HepG2 (cell line): Measurements from ENCODE around the gene RBM8A. TPM values are rescaled to one million over a fixed set of nuclear protein-coding genes. Genes with fewer than 3 reads are reported as not detected.

Source experiments
- ATAC-seq: fragments of 200-7000 bp; cut with Tn5 transposase; 3 replicates; pipeline ENCODE4 v1.9.1; 2020; ENCODE audit warnings: mild to moderate bottlenecking, moderate library complexity
- BruUV-seq: library from RNA; stranded (reverse); fragments of 400-500 nt; replicated peaks from 2 replicates; lab custom pipeline; 2021; lab: Mats Ljungman, UMichigan
- CTCF ChIA-PET: fragments of 300-600 bp; formaldehyde crosslinking; extraction: SDS; loops from one replicate; lab custom pipeline; 2021; ENCODE audit warnings: low total read pairs, inconsistent platforms, low intra/inter-chr PET ratio; lab: Yijun Ruan, JAX
- POLR2A ChIA-PET: fragments of 350-600 bp; sonication (Branson Sonifier 250); formaldehyde crosslinking; loops from one replicate; lab custom pipeline; 2020; ENCODE audit warnings: antibody characterized with exemption, inconsistent platforms; lab: Yijun Ruan, JAX
- DNase-seq: peaks from one replicate; pipeline ENCODE4 v3.0.0-alpha.2; 2015; ENCODE audit warnings: low spot score
- FAIRE-seq: peaks from 3 replicates; lab custom pipeline; 2011; peaks lifted over from hg19 to GRCh38; lab: Jason Lieb, UNC
- H2AFZ ChIP-seq: one replicate; pipeline ENCODE4 v1.6.1; 2011; ENCODE audit warnings: low read length, inconsistent platforms
- H3K27ac ChIP-seq: fragments of 300-600 bp; 3 replicates; pipeline ENCODE4 v1.8.0; 2011; ENCODE audit warnings: mixed run types, mild to moderate bottlenecking, mixed read lengths, low read length, inconsistent platforms; ENCODE audit not compliant: insufficient read depth; ENCODE audit errors: extremely low read length
- H3K27me3 ChIP-seq, 2 experiments: fragments of 200-600 bp in 1 of 2; 2 replicates in 1 of 2; 3 replicates in 1 of 2; pipeline versions ENCODE4 v1.6.0 to v1.8.0; 2011; ENCODE audit warnings: low read length in 2 of 2, mild to moderate bottlenecking in 2 of 2, moderate library complexity in 2 of 2, inconsistent platforms in 1 of 2; ENCODE audit not compliant: insufficient read depth in 2 of 2, control insufficient read depth in 1 of 2
- H3K36me3 ChIP-seq, 2 experiments: fragments of 200-600 bp in 1 of 2; replicated peaks in 1 of 2; 2 replicates in 1 of 2; 3 replicates in 1 of 2; pipeline versions ENCODE4 v1.5.1 to v1.8.0; 2011; ENCODE audit warnings: low read length in 2 of 2, inconsistent platforms in 1 of 2; ENCODE audit not compliant: insufficient read depth in 2 of 2, control insufficient read depth in 1 of 2
- H3K4me1 ChIP-seq: 2 replicates; pipeline ENCODE4 v1.5.1; 2012; ENCODE audit warnings: low read length, inconsistent platforms; ENCODE audit not compliant: insufficient read depth
- H3K4me2 ChIP-seq: 2 replicates; pipeline ENCODE4 v1.6.0; 2011; ENCODE audit warnings: low read depth, low read length, inconsistent platforms
- H3K4me3 ChIP-seq, 3 experiments: fragments of 200-600 bp in 1 of 3; sonication (generic), shearing (Covaris generic) in 1 of 3; replicated peaks in 1 of 3; 2 replicates each; pipeline ENCODE4 v1.5.1; 2011 to 2016; ENCODE audit warnings: low read length in 3 of 3, inconsistent platforms in 2 of 3, low read depth in 2 of 3, mild to moderate bottlenecking in 2 of 3, control low read depth in 1 of 3, mixed read lengths in 1 of 3; ENCODE audit not compliant: insufficient read depth in 1 of 3
- H3K79me2 ChIP-seq: one replicate; pipeline ENCODE4 v1.6.1; 2011; ENCODE audit warnings: low read length, inconsistent platforms; ENCODE audit not compliant: insufficient read depth
- H3K9ac ChIP-seq: 2 replicates; pipeline ENCODE4 v1.6.0; 2011; ENCODE audit warnings: mild to moderate bottlenecking, low read depth, low read length, inconsistent platforms; ENCODE audit not compliant: insufficient read depth
- H3K9me3 ChIP-seq: 2 replicates; pipeline ENCODE4 v1.5.1; 2012; ENCODE audit warnings: mild to moderate bottlenecking, low read length
- H4K20me1 ChIP-seq: 2 replicates; pipeline ENCODE4 v1.6.0; 2011; ENCODE audit warnings: inconsistent platforms, mild to moderate bottlenecking, low read length, moderate library complexity; ENCODE audit not compliant: insufficient read depth
- CEBPG ChIP-seq: IDR thresholded peaks from 2 replicates; pipeline ENCODE4 v1.6.1; 2016
- E2F1 ChIP-seq: sonication (generic); formaldehyde crosslinking; IDR thresholded peaks from 2 replicates; pipeline ENCODE4 v1.5.0; 2020; ENCODE audit warnings: missing genetic modification reagents
- EP300 ChIP-seq, 3 experiments: sonication (generic) in 1 of 3; formaldehyde crosslinking in 1 of 3; IDR thresholded peaks; 2 replicates each; pipeline versions ENCODE4 v1.5.1 to v1.6.1; 2011 to 2020; ENCODE audit warnings: low read depth in 2 of 3, low read length in 2 of 3, borderline replicate concordance in 1 of 3, improper control_type of control experiment in 1 of 3, mild to moderate bottlenecking in 1 of 3, missing genetic modification reagents in 1 of 3, moderate library complexity in 1 of 3
- HDAC1 ChIP-seq: sonication (generic); formaldehyde crosslinking; IDR thresholded peaks from 2 replicates; pipeline ENCODE4 v1.5.1; 2020; ENCODE audit warnings: mild to moderate bottlenecking, missing genetic modification reagents
- NRL ChIP-seq: sonication (generic); formaldehyde crosslinking; IDR thresholded peaks from 2 replicates; pipeline ENCODE4 v1.5.0; 2020; ENCODE audit warnings: missing genetic modification reagents, mild to moderate bottlenecking, moderate library complexity, borderline replicate concordance
- SCMH1 ChIP-seq: sonication (generic); formaldehyde crosslinking; IDR thresholded peaks from 2 replicates; pipeline ENCODE4 v1.9.0; 2021; ENCODE audit warnings: missing genetic modification reagents, mild to moderate bottlenecking, borderline replicate concordance
- TBX2 ChIP-seq: sonication (generic); formaldehyde crosslinking; IDR thresholded peaks from 2 replicates; pipeline ENCODE4 v1.5.0; 2020; ENCODE audit warnings: missing genetic modification reagents, mild to moderate bottlenecking, borderline replicate concordance
- TEAD3 ChIP-seq: optimal IDR thresholded peaks from 2 replicates; pipeline ENCODE3; 2016; ENCODE audit warnings: borderline replicate concordance
- ZBTB39 ChIP-seq: sonication (generic); formaldehyde crosslinking; IDR thresholded peaks from 2 replicates; pipeline ENCODE4 v1.5.0; 2020; ENCODE audit warnings: missing genetic modification reagents
- ZNF136 ChIP-seq: sonication (generic); formaldehyde crosslinking; IDR thresholded peaks from 2 replicates; pipeline ENCODE4 v1.8.1; 2022; ENCODE audit warnings: low read depth, mild to moderate bottlenecking, moderate library complexity, missing genetic modification reagents
- ZNF891 ChIP-seq: sonication (generic); formaldehyde crosslinking; IDR thresholded peaks from 2 replicates; pipeline ENCODE4 v1.5.0; 2020; ENCODE audit warnings: mild to moderate bottlenecking, missing genetic modification reagents
- WGBS: methylation state at CpG from one replicate; pipeline ENCODE4 v1.1.6; 2017; ENCODE audit warnings: low lambda C conversion rate; 5-methylcytosine and 5-hydroxymethylcytosine counted together
- in situ Hi-C: cut with HindIII; loops from 2 replicates; pipeline ENCODE4 v1.10.0; 2017; ENCODE audit warnings: low pct_unique_long_range_greater_than_20kb; ENCODE audit not compliant: extremely low pct_ligation_motif_present
- intact Hi-C: fragments of 100-400 bp; cut with micrococcal nuclease; formaldehyde crosslinking; loops from one replicate; pipeline ENCODE4 v1.10.0; 2022; ENCODE audit not compliant: unreplicated experiment
- polyA plus RNA-seq, 8 experiments: library from polyadenylated mRNA; depleted of rRNA in 3 of 8; stranded (reverse) in 7 of 8; unstranded in 1 of 8; fragments of >200 nt; fragmentation: Illumina TruSeq in 4 of 8; extraction: Trizol in 4 of 8; gene quantifications; 2 replicates each; pipeline versions ENCODE4 v1.2.1 to v1.2.3, GENCODE V29; 2011 to 2016; ENCODE audit warnings: low read depth in 4 of 8, missing spikeins in 1 of 8, mixed read lengths in 1 of 8; ENCODE audit not compliant: insufficient read depth in 1 of 8
- total RNA-seq, 5 experiments: library from RNA; depleted of rRNA; stranded (reverse); fragments of >200 nt; fragmentation: Illumina TruSeq; extraction: Trizol; gene quantifications; 2 replicates each; pipeline ENCODE4 v1.2.3, GENCODE V29; 2016; ENCODE audit warnings: low read depth in 1 of 5

Gene RBM8A
- total and polyA plus RNA-seq, 2 of the 13 experiments (the other 11 are each of a cell fraction or from before 2014, with no cell fraction given), result 106 to 162 TPM

GRCh38 chr1:145972580-145972979, 45.3 kb upstream of the RBM8A start (continued):
- no peak for TF ChIP-seq E2F1
- TF ChIP-seq ZNF136 (CRISPR knock-in tag), result no peak
- TF ChIP-seq HDAC1, result peak; percentile 62; the same call in 1 of the 2 replicates
- TF ChIP-seq SCMH1 (CRISPR knock-in tag), result no peak
- TF ChIP-seq CEBPG, result peak; percentile 93
- peak in 1 of 2 experiments; percentile 66; a peak in 2 of 4 replicates for TF ChIP-seq EP300 (IDR thresholded peaks at IDR 0.05; ENCODE audit: low read depth in 2 of 2, low read length in 2 of 2)
- peak; percentile 54; the same call in 1 of the 2 replicates for TF ChIP-seq EP300 (CRISPR knock-in tag; IDR thresholded peaks at IDR 0.05; ENCODE audit: borderline replicate concordance)
- peak; percentile 54 for TF ChIP-seq TEAD3 (CRISPR knock-in tag)
- TF ChIP-seq NRL (CRISPR knock-in tag), result no peak
- no peak for TF ChIP-seq TBX2 (CRISPR knock-in tag)
- no peak for TF ChIP-seq ZNF891

GRCh38 chr1:145967288-145967687, 40.0 kb upstream of the RBM8A start:
- intact Hi-C loops (no loop called here), in situ Hi-C loops (no loop called here)
- Histone ChIP-seq H3K27ac (no peak overlapping the region), H3K4me3 (no peak overlapping the region), H3K9ac (no peak overlapping the region), H3K27me3 (peaks cover 0 to 6% of the 10 kb centered on the region in 2 experiments; a peak in 1 of 5 replicates), H3K4me1 (peaks cover 26% of the 10 kb centered on the region), H3K79me2 (no peaks in the 10 kb centered on the region), H4K20me1 (no peaks in the 10 kb centered on the region), H3K36me3 (no peaks in the 10 kb centered on the region), H2AFZ (no peak overlapping the region), H3K9me3 (no peaks in the 10 kb centered on the region), H3K4me2 (no peak overlapping the region)
- DNase-seq (no peak), FAIRE-seq (no peak), ATAC-seq (no peak)
- TF ChIP-seq ZBTB39 (CRISPR knock-in tag), result no peak
- no TSS peak for BruUV-seq
- POLR2A ChIA-PET, result no interaction called here
- CTCF ChIA-PET, result no interaction called here
- 95% methylated on average over 2 of the region's 2 CpGs for whole genome bisulfite sequencing
